Muscle layer of colon (tissue), 2 donors: ENCODE data around the gene PCGF3.

Experiments
- H3K27ac ChIP-seq: one replicate; pipeline ENCODE4 v1.7.0; 2013; ENCODE audit warnings: low read depth, mild to moderate bottlenecking, low read length, moderate library complexity
- H3K27me3 ChIP-seq, 2 donors: one replicate each; pipeline ENCODE4 v1.7.0; 2013; ENCODE audit warnings: low read length in 2 of 2, mild to moderate bottlenecking in 2 of 2; ENCODE audit not compliant: insufficient read depth in 2 of 2, control insufficient read depth in 1 of 2
- H3K36me3 ChIP-seq: one replicate; pipeline ENCODE4 v1.7.0; 2013; ENCODE audit warnings: mild to moderate bottlenecking, low read length; ENCODE audit not compliant: insufficient read depth
- H3K4me1 ChIP-seq: one replicate; pipeline ENCODE4 v1.7.0; 2013; ENCODE audit warnings: mild to moderate bottlenecking, low read length; ENCODE audit not compliant: insufficient read depth
- H3K4me3 ChIP-seq, 2 donors: one replicate each; pipeline ENCODE4 v1.7.0; 2013; ENCODE audit warnings: low read length in 2 of 2, low read depth in 1 of 2, mild to moderate bottlenecking in 1 of 2, moderate library complexity in 1 of 2
- H3K9ac ChIP-seq: one replicate; pipeline ENCODE4 v1.7.0; 2013; ENCODE audit warnings: low read length
- H3K9me3 ChIP-seq: one replicate; pipeline ENCODE4 v1.7.0; 2013; ENCODE audit warnings: mild to moderate bottlenecking, low read length
- donor health status: abdominal sarcoma.
- donor health status: Adenocarcinoma of cecum.

PCGF3 gene

GRCh38 chr4:712916-713632 is 7.4 kb downstream of the PCGF3 start:
- no peak overlapping the region for H3K27ac ChIP-seq
- H3K36me3 ChIP-seq: peaks cover 4% of the 10 kb centered on the region
- H3K27me3 ChIP-seq: no peaks in the 10 kb centered on the region
- peaks cover 8% of the 10 kb centered on the region for H3K4me1 ChIP-seq
- H3K9ac ChIP-seq: no peak overlapping the region
- no peaks in the 10 kb centered on the region for H3K9me3 ChIP-seq
- no peak overlapping the region for H3K4me3 ChIP-seq

- Histone ChIP-seq H3K4me1 (no peaks in the 10 kb centered on the region), H3K27me3 (no peaks in the 10 kb centered on the region), H3K9ac (no peak overlapping the region), H3K36me3 (peaks cover 4% of the 10 kb centered on the region), H3K27ac (no peak overlapping the region), H3K4me3 (no peak overlapping the region), H3K9me3 (no peaks in the 10 kb centered on the region)
These were observed 8.5 kb downstream of the PCGF3 start for GRCh38 chr4:714087-714486.

GRCh38 chr4:717601-718320 is 12.1 kb downstream of the PCGF3 start:
- H3K4me3 ChIP-seq: no peak overlapping the region
- H3K9me3 ChIP-seq: no peaks in the 10 kb centered on the region
- H3K36me3 ChIP-seq: peaks cover 4% of the 10 kb centered on the region
- H3K27me3 ChIP-seq: no peaks in the 10 kb centered on the region
- H3K4me1 ChIP-seq: peaks cover 6% of the 10 kb centered on the region
- H3K9ac ChIP-seq: no peak overlapping the region
- no peak overlapping the region for H3K27ac ChIP-seq

- no peak overlapping the region for H3K27ac ChIP-seq
- H3K9me3 ChIP-seq: no peaks in the 10 kb centered on the region
- no peak overlapping the region for H3K9ac ChIP-seq
- peaks cover 6% of the 10 kb centered on the region for H3K4me1 ChIP-seq
- no peak overlapping the region for H3K4me3 ChIP-seq
- H3K36me3 ChIP-seq: peaks cover 4% of the 10 kb centered on the region
- H3K27me3 ChIP-seq: no peaks in the 10 kb centered on the region
These were observed 12.8 kb downstream of the PCGF3 start for GRCh38 chr4:718460-718859.

GRCh38 chr4:720111-720860 is 14.7 kb downstream of the PCGF3 start:
- H3K9me3 ChIP-seq: no peaks in the 10 kb centered on the region
- H3K4me3 ChIP-seq: no peak overlapping the region
- H3K4me1 ChIP-seq: peaks cover 6% of the 10 kb centered on the region
- H3K27me3 ChIP-seq: no peaks in the 10 kb centered on the region
- H3K36me3 ChIP-seq: no peaks in the 10 kb centered on the region
- H3K9ac ChIP-seq: no peak overlapping the region
- H3K27ac ChIP-seq: no peak overlapping the region

DNA sequence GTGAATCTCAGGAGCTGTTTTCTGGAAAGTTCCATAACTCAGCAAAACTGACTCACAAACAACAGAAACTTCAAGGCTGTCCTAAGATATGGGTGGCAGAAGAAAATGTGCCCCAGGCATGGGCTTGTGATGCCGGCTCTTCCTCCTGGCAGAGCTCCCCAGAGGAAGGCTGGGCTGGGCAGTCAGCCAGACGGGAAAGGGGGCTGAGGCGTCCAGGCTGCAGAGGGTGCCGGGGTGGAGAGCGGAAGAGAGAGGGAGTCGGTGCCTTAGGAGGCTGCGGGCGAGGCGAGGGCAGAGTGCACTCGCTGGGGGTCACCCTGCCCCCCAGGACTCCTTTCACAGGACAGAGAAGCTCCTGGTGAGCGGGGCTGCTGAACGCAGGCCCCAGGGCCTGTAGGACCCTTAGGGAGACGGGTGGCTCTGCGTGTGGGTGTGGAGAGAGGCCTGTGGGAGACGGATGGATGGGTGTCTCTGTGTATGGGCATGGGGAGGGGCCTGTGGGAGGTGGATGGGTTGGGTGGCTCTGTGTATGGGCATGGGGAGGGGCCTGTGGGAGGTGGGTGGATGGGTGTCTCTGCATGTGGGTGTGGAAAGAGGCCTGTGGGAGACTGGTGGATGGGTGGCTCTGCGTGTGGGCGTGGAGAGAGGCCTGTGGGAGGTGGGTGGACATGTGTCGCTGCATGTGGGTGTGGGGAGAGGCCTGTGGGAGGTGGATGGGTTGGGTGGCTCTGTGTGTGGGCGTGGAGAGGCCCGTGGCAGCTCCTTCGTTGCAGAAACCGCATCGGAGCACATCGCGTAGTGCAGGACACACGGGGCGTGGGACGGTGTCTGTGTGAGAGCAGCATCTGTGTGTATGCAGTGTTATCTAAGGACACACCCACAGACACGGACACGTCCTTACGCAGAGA is 15.9 kb downstream of the PCGF3 start:
- Histone ChIP-seq H3K36me3 (no peaks in the 10 kb centered on the region), H3K4me1 (peaks cover 8% of the 10 kb centered on the region), H3K4me3 (no peak overlapping the region), H3K27me3 (no peaks in the 10 kb centered on the region), H3K27ac (no peak overlapping the region), H3K9me3 (no peaks in the 10 kb centered on the region), H3K9ac (no peak overlapping the region)

- H3K27me3 ChIP-seq: no peaks in the 10 kb centered on the region
- H3K36me3 ChIP-seq: no peaks in the 10 kb centered on the region
- no peak overlapping the region for H3K9ac ChIP-seq
- no peak overlapping the region for H3K4me3 ChIP-seq
- H3K4me1 ChIP-seq: peaks cover 12% of the 10 kb centered on the region
- no peak overlapping the region for H3K27ac ChIP-seq
- H3K9me3 ChIP-seq: no peaks in the 10 kb centered on the region
These were observed 16.6 kb downstream of the PCGF3 start for GRCh38 chr4:722169-722725.

GRCh38 chr4:722851-723360 is 17.3 kb downstream of the PCGF3 start:
- H3K4me3 ChIP-seq: no peak overlapping the region
- no peaks in the 10 kb centered on the region for H3K9me3 ChIP-seq
- H3K9ac ChIP-seq: no peak overlapping the region
- H3K27ac ChIP-seq: no peak overlapping the region
- H3K27me3 ChIP-seq: no peaks in the 10 kb centered on the region
- peaks cover 12% of the 10 kb centered on the region for H3K4me1 ChIP-seq
- no peaks in the 10 kb centered on the region for H3K36me3 ChIP-seq

DNA sequence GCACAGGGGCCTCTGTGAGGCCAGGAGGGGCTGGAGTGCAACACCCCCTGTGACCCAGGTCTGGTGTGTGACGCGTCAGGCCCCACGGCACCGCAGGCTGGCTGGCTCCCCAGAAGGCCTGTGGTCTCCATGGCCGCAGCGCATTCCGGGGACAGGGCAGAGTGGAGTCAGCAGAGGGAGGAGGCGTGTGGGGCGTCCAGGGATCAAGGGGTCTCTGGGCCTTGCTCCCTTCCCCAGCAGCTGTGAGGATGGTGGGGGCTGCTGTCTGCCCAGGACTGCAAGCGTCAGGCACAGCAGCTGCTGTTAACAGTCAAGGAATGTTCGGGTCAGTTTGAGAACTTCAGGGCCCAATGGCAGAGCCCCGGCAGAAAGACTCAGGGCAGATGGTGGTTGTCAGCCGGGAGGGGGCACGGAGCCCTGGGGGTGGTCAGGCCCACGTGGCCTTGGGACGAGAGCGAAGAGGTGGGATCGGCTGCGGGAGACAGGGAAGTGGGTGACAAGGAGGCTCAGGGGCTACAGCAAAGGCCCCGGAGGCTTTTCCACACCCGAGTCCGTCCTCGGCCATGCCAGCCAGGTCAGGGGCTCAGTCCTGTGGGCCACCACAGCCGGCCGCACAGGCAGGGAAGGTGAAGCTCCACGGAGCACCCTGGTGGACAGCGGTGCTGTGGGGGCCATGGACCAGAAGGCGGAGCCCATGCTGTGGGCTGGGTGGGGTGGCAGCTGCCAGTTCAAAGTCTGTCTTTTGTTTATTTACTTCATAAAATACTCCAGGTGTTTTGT is 18.3 kb downstream of the PCGF3 start:
- Histone ChIP-seq H3K4me3 (no peak overlapping the region), H3K36me3 (no peaks in the 10 kb centered on the region), H3K9ac (no peak overlapping the region), H3K4me1 (peaks cover 12% of the 10 kb centered on the region), H3K27ac (no peak overlapping the region), H3K27me3 (no peaks in the 10 kb centered on the region), H3K9me3 (no peaks in the 10 kb centered on the region)
